Stimulated activated naive CD4-positive, alpha-beta T cell treated with Interleukin-2 at 50 U/mL for 16 hours (primary cell): ENCODE data around the gene TMC6.
"Not testable (repeated sequence)": the region's sequence is repeated elsewhere in the genome, so short reads cannot be mapped to it uniquely, and the experiment has no call there.

Experiments
- DNase-seq: peaks from one replicate; lab custom pipeline; 2025; lab: John Stamatoyannopoulos, UW

TMC6 gene

GRCh38 chr17:78159575-78160158, 31.1 kb upstream of the TMC6 start:
- DNase-seq: peak; percentile 20

DNA sequence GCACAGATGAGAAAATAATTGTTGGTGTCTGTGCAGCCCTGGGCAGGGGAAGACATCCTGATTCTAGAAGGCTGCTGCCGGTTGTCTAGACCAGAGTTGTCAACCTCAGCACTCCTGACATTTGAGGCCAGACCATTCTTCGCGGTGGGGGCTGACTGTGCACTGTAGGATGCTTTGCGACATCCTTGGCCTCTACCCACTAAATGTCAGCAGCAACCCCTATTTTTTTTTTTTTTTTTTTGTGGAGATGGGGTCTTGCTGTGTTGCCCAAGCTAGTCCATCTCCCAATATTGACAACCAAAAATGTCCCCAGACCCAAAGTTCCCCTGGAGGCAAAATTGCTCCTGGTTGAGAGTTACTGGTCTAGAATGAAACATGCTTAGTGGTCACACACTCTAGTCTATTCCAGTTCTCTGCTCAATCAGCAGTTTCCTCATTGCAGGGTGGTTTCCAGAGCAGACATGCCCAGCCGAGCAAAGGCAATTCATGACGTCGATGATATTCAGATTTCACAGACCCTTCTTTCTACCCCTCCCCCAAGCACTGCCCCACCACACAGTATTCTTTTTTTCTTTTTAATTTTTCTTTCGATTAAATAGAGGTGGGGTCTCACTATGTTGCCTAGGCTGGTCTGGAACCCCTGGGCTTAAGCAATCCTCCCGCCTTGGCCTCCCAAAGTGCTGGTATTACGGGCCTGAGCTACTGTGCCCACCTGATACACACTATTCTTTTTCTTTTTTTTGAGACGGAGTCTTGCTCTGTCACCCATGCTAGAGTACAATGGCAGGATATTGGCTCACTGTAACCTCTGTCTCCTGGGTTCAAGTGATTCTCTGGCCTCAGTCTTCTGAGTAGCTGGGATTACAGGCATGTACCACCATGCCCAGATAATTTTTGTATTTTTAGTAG, 26.6 kb upstream of the TMC6 start:
- no peak for DNase-seq

DNA sequence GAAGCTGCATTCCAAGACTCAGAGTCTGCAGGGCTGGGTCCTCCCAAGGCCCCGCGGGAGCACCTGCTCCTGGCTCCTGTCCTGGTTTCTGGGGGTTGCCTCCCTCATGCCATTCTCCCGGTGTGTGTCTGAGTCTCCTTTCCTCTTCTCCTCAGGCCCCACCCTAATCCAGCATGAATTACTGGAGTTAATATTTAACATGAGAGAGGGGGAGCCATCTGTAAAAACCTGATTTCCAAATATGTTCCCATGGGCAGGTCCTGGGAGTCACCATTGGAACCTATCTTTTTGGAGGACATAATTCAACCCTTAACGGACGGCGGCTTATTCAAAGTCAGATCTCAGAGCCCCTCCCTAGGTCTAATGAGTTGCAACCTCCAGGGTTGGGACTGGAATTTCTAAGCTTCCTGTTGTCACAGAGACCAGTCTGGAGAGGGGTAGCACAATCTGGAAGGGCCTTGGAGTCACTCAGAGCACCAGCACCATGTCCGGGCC, 23.0 kb upstream of the TMC6 start:
- no peak for DNase-seq

GRCh38 chr17:78148286-78149016, 19.9 kb upstream of the TMC6 start:
- no peak for DNase-seq

DNA sequence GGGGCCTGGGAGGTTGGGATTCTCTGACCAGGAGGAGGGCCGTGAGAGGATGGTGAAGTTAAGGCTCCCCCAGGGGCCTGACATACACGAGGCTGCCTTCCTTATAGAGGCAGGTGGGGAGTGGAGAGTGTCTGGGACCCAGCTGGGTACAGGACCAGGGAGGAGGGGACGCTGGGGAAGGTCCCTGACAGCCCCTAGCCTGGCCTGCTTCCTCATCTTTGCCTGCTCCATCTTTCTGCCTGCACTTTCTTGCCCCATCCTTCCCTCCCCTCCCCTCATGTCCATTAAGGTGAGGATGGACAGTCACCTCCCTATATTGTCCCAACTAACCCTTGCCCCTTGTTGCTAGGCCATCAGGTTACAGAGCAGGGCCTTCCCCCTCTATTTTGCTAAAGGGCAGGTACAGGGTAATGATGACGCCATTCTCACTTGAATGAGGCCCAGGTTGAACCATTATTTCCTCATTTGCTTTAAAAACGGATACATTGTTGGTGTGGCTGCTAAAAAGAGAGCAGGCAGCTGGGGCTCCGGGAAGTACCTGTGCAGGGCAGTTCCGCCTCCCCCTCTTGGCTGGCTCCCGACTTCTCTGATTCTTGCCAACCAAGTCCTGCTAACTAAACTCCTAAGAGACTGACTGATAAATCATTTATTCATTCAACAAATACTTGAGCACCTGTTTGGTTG, 18.9 kb upstream of the TMC6 start:
- no peak for DNase-seq

- no peak for DNase-seq
These were observed 18.3 kb upstream of the TMC6 start for GRCh38 chr17:78146881-78147280.

DNA sequence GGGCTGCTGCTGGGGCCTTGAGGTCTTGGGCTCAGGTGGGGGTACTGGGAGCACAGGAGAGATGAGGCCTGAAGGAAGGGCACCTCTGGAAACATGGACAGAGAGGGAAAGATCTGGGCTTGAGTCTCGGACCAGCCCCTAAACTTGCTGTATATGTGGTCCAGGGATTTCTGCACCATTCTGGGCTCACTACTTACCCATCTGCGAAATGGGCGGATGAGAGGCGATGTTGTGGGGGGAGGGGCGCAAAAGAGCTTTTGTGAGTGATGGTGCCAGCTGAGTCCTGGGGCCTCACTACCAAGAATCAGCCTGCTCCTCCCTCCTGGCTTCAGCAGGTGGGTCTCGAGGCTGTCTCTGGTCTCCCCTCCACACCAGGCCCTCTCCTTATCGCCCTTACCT, 17.9 kb upstream of the TMC6 start:
- DNase-seq: no peak

- no peak for DNase-seq
These were observed 16.4 kb upstream of the TMC6 start for GRCh38 chr17:78144736-78145641.

DNA sequence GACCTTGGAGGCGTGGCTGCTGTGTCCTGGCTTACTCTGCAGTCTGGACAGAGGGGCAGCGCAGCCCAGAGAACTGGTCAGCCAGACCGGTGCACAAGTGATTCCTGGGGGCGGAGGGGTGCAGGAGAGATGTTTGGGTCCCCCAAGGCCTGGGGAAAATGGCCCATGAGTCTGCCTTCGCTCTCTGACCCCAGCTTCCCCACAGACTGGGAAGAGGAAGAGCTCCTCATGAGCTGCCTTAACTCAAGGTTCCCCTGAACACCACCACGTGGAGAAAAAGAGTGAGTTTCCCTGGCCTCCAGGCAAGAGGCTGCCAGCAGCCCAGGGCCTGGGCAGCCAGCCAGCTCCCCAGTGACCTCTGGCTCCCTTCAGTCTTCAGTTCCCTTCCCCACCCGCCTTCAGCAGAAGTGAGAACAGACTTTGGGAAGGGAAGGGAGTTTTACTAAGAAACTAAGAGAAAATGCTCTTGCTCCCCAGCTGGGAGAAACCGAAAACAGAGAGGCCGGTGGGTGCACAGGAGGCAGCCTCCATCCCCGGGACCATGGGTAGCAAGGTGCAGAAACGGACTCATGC, 15.7 kb upstream of the TMC6 start:
- no peak for DNase-seq

DNA sequence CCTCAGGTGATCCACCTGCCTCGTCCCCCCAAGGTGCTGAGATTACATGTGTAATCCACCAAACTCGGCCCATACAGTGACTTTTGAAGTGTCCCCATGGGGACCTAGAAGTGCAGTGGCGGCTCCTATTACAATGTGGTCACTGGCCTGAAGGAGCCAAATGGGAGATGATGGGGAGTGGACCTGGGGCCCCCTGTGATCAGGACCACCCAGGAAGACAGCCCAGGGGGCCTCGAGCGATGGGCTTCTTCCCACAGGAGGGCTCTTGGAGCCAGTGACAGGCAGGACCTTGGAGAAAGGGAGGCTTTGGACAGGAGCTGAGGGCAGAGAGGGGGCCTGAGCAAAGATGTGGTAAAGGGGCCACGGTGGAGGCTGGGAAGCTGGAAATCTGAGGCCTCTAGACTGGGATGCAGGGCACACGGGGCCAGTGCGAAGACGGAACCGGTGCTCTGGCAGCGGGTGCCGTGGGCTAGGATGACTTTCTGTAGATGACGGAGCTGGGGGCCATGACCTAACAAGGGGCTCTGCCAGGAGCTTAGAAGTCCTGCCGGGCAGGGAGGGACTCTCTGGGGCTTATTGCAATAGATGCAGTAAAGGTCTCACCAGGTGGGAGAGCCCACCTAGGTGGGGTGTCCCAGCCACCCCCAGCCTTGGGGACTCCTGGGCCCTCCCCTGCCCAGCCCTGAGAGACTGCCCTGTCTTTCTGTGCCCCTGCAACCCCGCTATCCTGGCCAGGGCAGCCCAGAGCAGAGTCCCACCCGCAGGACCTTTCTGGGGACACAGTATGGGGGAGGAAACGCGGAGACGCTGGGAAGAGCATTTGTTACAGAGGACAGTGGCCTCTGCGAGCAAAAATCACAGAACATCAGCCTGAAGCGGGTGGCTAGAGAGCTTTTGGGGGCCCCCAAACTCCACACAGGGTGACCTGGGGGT, 14.9 kb upstream of the TMC6 start:
- no peak for DNase-seq

GRCh38 chr17:78142119-78142861, 13.7 kb upstream of the TMC6 start:
- no peak for DNase-seq

- no peak for DNase-seq
These were observed 13.0 kb upstream of the TMC6 start for GRCh38 chr17:78141437-78142118.

DNA sequence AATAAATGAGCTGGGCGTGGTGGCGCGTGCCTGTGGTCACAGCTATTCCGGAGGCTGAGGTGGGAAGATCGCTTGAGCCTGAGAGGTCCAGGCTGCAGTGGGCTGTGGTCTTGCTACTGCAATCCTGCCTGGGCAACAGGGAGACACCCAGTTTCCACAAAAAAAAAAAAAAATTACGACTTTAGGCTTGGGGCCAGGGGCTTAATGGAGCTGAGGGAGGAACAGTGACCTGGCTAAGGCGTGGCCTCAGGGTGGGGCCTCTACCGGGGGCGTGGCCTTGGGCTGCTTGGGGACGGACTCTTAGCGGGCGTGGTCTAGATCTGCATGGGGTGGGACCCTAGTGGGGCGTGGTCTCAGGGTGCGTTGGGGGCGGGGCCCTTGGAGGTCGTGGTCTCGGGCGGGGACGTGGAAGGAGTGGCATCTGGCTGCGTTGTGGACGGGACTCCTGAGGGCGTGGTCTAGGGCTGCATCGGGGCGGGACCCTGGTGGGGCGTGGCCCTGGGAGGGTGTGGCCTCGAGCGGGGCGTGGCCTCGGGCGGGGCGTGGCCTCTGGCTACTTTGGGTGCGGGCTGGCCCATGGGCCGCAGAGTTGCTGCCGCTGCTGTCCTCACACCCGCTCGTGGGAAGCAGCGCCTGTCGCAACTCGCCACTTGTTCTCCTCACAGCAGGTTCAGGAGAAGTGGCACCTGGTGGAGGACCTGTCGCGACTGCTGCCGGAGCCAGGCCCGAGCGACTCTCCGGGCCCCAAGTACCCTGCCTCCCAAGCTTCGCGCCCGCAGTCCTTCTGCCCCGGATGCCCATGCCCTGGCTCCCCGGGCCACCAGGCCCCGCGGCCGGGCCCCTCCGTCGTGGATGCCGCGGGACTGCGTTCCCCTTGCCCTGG, 11.9 kb upstream of the TMC6 start:
- peak; percentile 88 for DNase-seq

- not testable (repeated sequence) for DNase-seq
These were observed 11.3 kb upstream of the TMC6 start for GRCh38 chr17:78139861-78140168.

DNA sequence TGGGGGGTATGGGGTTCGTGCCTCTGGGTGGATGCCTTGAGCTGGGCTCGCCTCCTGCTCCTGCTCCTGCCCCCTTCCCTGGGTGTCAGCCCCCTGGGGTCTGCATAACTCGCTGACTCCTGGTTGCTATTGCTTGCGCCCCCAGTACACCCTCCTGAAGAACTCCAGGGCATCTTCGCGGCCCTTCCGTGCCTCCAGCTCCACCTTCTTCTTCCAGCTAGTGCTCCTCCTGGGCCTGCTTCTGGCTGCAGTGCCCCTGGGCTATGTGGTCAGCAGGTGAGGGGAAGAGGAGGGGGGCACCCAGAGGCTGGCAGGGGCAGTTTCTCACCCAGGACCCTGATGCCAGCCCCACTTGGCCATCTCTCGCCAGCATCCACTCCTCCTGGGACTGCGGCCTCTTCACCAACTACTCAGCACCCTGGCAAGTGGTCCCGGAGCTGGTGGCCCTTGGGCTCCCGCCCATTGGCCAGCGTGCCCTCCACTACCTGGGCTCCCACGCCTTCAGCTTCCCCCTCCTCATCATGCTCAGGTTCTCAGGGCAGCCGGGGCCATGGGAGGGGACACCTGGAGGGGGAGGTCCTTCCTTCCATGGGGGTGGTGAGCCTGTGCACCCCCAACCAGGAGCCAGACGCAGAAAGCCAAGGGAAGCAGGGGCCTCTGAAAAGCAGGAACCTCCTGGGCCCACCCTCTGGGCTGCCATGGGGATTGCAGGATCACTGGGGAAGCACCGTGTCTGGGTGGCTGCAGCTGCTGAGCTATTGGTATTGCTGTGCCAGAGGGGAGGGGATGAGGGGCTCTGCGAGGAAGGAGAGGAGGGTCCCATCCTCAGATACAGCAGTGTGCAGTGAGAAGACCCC, 9.9 kb upstream of the TMC6 start:
- no peak for DNase-seq

DNA sequence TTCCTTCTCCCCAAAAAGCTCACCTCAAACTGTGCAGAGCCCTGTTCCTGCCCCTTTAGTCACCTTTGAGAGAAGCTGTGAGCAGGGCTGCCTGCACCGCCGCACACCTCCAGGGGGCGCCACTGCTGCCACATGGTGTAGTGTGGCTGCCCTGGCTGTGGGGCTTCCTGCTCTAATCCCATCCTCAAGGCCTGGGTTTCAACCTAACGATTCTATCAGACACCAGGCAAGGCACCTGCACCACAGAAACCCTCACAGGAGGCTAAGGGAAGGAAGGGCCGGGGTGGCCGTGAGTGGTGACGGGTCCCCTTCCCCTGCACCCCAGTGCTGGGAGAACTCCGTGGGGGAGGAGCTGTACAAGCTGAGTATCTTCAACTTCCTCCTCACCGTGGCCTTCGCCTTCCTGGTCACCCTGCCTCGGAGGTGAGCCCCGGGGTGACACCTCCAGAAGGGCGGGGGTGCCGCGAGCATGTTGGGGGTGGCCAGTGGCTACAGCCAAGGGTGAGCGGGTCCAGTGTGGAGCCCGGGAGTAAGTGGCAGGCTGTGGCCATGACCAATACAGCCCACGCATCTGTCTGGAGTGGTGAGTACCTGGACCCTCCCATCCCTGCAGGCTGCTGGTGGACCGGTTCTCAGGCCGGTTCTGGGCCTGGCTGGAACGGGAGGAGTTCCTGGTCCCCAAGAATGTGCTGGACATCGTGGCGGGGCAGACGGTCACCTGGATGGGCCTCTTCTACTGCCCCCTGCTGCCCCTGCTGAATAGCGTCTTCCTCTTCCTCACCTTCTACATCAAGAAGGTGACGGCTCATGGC, 9.0 kb upstream of the TMC6 start:
- peak; percentile 45 for DNase-seq
